GM19193 (cell line): ENCODE data around the gene BUD13.

Experiments
- POLR2A ChIP-seq: IDR thresholded peaks from 4 replicates; pipeline ENCODE4 v1.6.1; 2011; ENCODE audit not compliant: insufficient read depth, insufficient read length; ENCODE audit errors: extremely low read depth

The BUD13 gene

GRCh38 chr11:116733043-116733755, 39.6 kb downstream of the BUD13 start:
- no peak for TF ChIP-seq POLR2A

- no peak for TF ChIP-seq POLR2A
These were observed 40.3 kb downstream of the BUD13 start for GRCh38 chr11:116732271-116733042.

- TF ChIP-seq POLR2A, result no peak
These were observed 41.0 kb downstream of the BUD13 start for GRCh38 chr11:116731821-116732220.

GRCh38 chr11:116731097-116731761, 41.6 kb downstream of the BUD13 start:
- no peak for TF ChIP-seq POLR2A

- no peak for TF ChIP-seq POLR2A
These were observed 42.2 kb downstream of the BUD13 start for GRCh38 chr11:116730601-116731000.

- TF ChIP-seq POLR2A, result no peak
These were observed 42.6 kb downstream of the BUD13 start for GRCh38 chr11:116730241-116730561.

GRCh38 chr11:116729501-116730240, 43.1 kb downstream of the BUD13 start:
- TF ChIP-seq POLR2A, result no peak

- TF ChIP-seq POLR2A, result no peak
These were observed 44.8 kb downstream of the BUD13 start for GRCh38 chr11:116727990-116728389.

GRCh38 chr11:116725434-116726221, 47.2 kb downstream of the BUD13 start:
- TF ChIP-seq POLR2A, result no peak

GRCh38 chr11:116724813-116725212, 48.0 kb downstream of the BUD13 start:
- no peak for TF ChIP-seq POLR2A

GRCh38 chr11:116723511-116723910, 49.3 kb downstream of the BUD13 start:
- no peak for TF ChIP-seq POLR2A

GRCh38 chr11:116721988-116722387, 50.8 kb downstream of the BUD13 start:
- no peak for TF ChIP-seq POLR2A

GRCh38 chr11:116720895-116721294, 51.9 kb downstream of the BUD13 start:
- no peak for TF ChIP-seq POLR2A

- TF ChIP-seq POLR2A, result no peak
These were observed 53.8 kb downstream of the BUD13 start for GRCh38 chr11:116718955-116719501.
